GM10248 (cell line): ENCODE data around the gene FTH1.
A peak's percentile ranks its signal among the peaks of the same experiment; 100 is the strongest.

Experiments used
- CTCF ChIA-PET: fragments of 300-600 bp; sonication (Branson Sonifier 250); formaldehyde crosslinking; extraction: SDS; loops from one replicate; lab custom pipeline; 2021; ENCODE audit warnings: antibody characterized with exemption; lab: Yijun Ruan, JAX
- POLR2A ChIA-PET: fragments of 350-650 bp; sonication (Branson Sonifier 250); formaldehyde crosslinking; extraction: SDS; loops from one replicate; lab custom pipeline; 2020; ENCODE audit warnings: antibody characterized with exemption; lab: Yijun Ruan, JAX
- DNase-seq: peaks from one replicate; pipeline ENCODE4 v3.0.0; 2012; ENCODE audit errors: extremely low spot score
- TF ChIP-seq, protein P1 (sequence below): IDR thresholded peaks from 2 replicates; pipeline ENCODE4 v1.5.1; 2012; ENCODE audit warnings: mild to moderate bottlenecking, low read depth; ENCODE audit errors: extremely low read depth, missing control alignments, control extremely low read depth

Gene FTH1

DNA sequence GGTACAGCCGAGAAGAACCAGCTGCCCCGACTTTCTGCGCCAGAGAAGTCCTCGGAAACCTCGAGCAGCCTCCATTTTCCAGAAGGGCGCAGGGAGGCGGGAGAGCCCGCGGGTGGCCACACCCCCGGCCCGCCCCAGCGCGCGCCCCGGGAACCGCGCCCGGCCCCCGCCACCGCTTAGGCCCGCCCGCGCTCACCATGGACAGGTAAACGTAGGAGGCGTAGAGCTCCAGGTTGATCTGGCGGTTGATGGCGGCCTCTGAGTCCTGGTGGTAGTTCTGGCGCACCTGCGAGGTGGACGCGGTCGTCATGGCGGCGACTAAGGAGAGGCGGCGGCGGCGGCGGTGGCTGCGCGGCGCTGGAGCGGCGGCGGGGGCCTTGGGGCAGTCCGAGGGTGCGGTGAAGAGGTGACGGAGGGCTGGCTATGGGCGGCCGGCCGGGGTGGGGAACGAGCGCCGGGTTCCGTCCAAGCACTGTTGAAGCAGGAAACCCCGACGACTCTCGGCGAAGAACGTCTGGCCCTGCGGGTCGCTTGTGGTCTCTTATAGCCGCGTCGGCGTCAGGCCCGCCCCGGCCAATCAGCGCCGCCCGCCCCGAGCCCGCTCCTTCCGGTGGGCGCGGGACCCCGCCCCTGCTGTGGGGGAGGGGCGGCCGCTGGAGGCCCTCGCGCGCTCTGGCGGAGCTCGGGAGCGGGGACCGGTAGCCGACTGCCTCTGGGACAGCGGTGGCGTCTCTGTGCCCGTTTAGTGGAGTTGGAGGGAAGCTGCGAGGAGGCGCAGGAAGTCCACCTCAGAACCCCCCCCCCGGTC lies at the start of gene FTH1:
Gene FTH1 (minus strand): TSS at position 519 of the 808 bp plus-strand sequence. CDS start 209 bp downstream, at position 310.
- ChIA-PET POLR2A (interaction anchor here (0.6 to 3.5 kb wide), 12 partner anchors 9 to 1512 kb away, joined by 3 to 16 read pairs (median 4); no protein-coding TSS in a partner anchor), CTCF (interaction anchor here (1.2 to 3.0 kb wide), 5 partner anchors 19 to 141 kb away, joined by 3 to 14 read pairs (median 7); no protein-coding TSS in a partner anchor)
- DNase-seq: peak; percentile 94
- TF ChIP-seq, protein P1, sequence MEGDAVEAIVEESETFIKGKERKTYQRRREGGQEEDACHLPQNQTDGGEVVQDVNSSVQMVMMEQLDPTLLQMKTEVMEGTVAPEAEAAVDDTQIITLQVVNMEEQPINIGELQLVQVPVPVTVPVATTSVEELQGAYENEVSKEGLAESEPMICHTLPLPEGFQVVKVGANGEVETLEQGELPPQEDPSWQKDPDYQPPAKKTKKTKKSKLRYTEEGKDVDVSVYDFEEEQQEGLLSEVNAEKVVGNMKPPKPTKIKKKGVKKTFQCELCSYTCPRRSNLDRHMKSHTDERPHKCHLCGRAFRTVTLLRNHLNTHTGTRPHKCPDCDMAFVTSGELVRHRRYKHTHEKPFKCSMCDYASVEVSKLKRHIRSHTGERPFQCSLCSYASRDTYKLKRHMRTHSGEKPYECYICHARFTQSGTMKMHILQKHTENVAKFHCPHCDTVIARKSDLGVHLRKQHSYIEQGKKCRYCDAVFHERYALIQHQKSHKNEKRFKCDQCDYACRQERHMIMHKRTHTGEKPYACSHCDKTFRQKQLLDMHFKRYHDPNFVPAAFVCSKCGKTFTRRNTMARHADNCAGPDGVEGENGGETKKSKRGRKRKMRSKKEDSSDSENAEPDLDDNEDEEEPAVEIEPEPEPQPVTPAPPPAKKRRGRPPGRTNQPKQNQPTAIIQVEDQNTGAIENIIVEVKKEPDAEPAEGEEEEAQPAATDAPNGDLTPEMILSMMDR: no peak

DNA sequence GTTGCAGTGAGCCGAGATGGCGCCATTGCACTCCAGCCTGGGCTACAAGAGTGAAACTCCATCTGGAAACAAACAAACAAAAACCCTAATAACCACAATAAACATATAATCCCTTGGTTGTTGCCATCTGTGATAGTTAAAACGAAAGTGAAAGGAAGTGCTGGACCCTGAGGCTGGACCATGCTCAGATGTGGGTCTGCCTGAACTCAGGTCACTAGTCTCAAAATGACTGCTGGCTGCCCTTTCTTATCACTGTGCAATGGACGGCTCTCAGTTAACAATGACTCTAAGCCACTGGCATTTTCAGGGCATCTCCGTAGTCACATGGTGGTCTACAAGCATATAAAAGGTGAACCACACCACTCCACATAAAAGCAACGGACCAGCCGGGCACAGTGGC lies 48.2 kb upstream of the FTH1 start:
- ChIA-PET CTCF (interaction anchor here (1.1 kb wide), 1 partner anchor 116 kb away, joined by 4 read pairs; no protein-coding TSS in a partner anchor), POLR2A (no interaction called here)
- no peak for DNase-seq
- TF ChIP-seq, protein P1: no peak

DNA sequence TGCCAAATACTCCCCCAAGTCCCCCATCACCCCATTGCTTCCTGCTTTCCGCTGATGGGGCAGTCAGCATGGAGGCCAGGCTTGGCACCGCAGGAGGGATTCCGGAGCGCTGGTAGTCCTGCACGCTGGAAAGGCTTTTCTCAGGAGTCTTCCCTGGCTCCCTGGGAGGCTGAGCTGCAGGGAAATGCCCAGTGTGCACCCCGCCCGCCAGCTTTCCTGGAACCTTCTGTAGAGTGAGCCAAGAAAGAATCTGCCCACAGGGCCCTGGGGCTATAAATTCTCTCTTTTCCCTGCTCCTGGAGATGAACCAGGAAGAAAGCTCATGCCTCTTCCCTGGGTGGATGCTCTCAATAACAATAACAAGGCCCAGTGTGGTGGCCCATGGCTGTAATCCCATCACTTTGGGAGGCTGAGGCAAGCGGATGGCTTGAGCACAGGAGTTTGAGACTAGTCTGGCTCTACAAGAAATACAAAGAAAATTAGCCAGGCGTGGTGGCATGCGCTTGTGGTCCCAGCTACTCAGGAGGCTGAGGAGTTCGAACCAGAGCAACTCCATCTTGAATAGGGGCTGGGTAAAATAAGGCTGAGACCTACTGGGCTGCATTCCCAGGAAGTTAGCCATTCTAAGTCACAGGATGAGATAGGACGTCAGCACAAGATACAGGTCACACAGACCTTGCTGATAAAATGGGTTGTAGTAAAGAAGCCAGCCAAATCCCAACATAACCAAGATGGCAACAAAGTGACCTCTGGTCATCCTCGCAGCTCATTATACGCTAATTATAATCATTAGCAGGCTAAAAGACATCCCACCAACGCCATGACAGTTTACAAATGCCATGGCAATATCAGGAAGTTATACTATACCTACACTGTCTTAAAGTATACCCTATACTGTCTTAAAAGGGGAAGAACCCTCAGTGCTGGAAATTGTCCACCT lies 46.4 kb upstream of the FTH1 start:
- ChIA-PET CTCF (interaction anchor here (1.0 to 1.6 kb wide), 2 partner anchors 94 to 115 kb away, joined by 3 to 5 read pairs; no protein-coding TSS in a partner anchor), POLR2A (no interaction called here)
- DNase-seq: no peak
- TF ChIP-seq, protein P1: no peak

DNA sequence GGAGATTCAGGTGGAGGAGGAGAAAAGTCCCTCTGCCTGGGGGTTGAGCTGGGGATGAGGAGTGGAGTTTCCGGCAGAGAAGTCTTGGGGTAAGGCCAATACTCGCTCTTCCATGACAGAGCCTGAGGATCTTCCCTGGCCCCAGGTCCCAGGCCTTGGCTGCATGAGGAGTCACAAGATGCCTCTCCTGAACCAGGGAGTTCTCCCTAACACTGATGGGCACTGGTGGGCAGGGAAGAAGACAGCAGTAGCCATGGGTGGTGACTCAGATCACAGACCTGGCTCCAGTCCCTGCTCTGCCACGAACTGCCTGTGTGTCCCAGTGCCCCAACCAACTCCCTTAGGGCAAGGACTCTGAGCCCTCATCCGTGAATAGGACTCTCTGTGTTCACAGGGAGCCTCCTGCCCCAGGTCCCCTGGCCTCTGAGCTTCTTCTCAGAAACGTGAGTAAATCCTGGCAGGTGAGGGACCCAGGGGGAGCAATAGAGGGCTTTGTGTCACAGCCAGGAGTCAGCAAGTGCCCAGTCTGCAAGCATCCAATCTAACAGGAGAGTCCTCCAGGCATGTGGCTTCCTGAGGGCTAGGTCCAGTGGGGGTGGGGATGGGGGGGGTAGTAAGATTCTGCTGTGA lies 45.5 kb upstream of the FTH1 start:
- no peak for DNase-seq
- ChIA-PET POLR2A (no interaction called here), CTCF (interaction anchor here (0.8 to 1.6 kb wide), 3 partner anchors 95 to 115 kb away, joined by 3 to 5 read pairs (median 3); no protein-coding TSS in a partner anchor)
- TF ChIP-seq, protein P1: no peak

DNA sequence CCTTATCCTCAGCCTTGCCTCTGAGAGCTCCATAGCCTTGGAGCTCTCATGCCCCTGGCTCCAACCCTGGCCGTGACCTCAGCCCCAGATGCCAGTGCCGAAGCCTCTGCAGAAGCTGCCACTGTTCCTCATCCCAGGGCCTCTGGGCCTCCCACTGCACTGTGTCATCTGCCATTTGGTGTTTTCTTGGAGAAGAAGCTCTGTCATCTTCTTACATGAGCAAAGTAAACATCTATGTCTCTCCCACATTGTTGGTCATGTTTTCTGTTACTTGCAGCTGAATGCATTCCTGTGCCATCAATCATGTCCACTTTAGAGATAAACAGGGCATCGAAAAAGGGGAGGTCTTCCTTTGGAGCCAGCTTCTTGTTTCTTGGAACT lies 45.0 kb upstream of the FTH1 start:
- TF ChIP-seq, protein P1: no peak
- no peak for DNase-seq
- CTCF ChIA-PET: interaction anchor here (0.8 to 1.6 kb wide), 2 partner anchors 95 to 114 kb away, joined by 3 to 5 read pairs; no protein-coding TSS in a partner anchor
- POLR2A ChIA-PET: interaction anchor here (1.1 kb wide), 1 partner anchor 45 kb away, joined by 3 read pairs; the partner anchor contains the start of gene FTH1
